Panc1 (cell line): ENCODE results near the gene SBK2. TPM values are rescaled to one million over a fixed set of nuclear protein-coding genes. Genes with fewer than 3 reads are reported as not detected.
A peak's percentile ranks its signal among the peaks of the same experiment; 100 is the strongest.

Experiments
- ATAC-seq: fragments of 200-7000 bp; cut with Tn5 transposase; 2 replicates; pipeline ENCODE4 v1.9.1; 2020; ENCODE audit warnings: mild to moderate bottlenecking, moderate library complexity
- BruUV-seq: library from RNA; stranded (reverse); fragments of 400-500 nt; replicated peaks from 2 replicates; lab custom pipeline; 2021; lab: Mats Ljungman, UMichigan
- CTCF ChIA-PET: fragments of 300-600 bp; sonication (Branson Sonifier 250); formaldehyde crosslinking; loops from one replicate; lab custom pipeline; 2022; ENCODE audit warnings: antibody characterized with exemption; lab: Charles Lee
- POLR2A ChIA-PET: fragments of 300-600 bp; sonication (Branson Sonifier 250); formaldehyde crosslinking; loops from one replicate; lab custom pipeline; 2022; ENCODE audit warnings: antibody characterized with exemption; lab: Charles Lee
- DNase-seq: peaks from one replicate; pipeline ENCODE4 v3.0.0-alpha.2; 2010; ENCODE audit warnings: low read depth, low spot score
- H3K27ac ChIP-seq: 2 replicates; pipeline ENCODE4 v1.5.1; 2011; ENCODE audit warnings: mild to moderate bottlenecking, low read length, inconsistent platforms
- H3K27me3 ChIP-seq: fragments of 200-500 bp; sonication (Bioruptor generic); 2 replicates; pipeline ENCODE4 v1.6.0; 2014; ENCODE audit warnings: low read length, inconsistent platforms; ENCODE audit not compliant: control insufficient read depth, insufficient read depth
- H3K36me3 ChIP-seq: fragments of 200-500 bp; sonication (Bioruptor generic); 2 replicates; pipeline ENCODE4 v1.5.1; 2014; ENCODE audit warnings: inconsistent platforms, mild to moderate bottlenecking, low read length, moderate library complexity; ENCODE audit not compliant: control insufficient read depth, insufficient read depth
- H3K4me1 ChIP-seq: 2 replicates; pipeline ENCODE4 v1.5.1; 2011; ENCODE audit warnings: inconsistent platforms, mild to moderate bottlenecking, low read length, moderate library complexity; ENCODE audit not compliant: control insufficient read depth, insufficient read depth
- H3K4me3 ChIP-seq, 2 experiments: 2 replicates each; pipeline ENCODE4 v1.5.1; 2011 to 2012; ENCODE audit warnings: low read depth in 2 of 2, low read length in 2 of 2, mild to moderate bottlenecking in 2 of 2, inconsistent platforms in 1 of 2, moderate library complexity in 1 of 2
- H3K9me3 ChIP-seq: fragments of 200-500 bp; sonication (Bioruptor generic); 2 replicates; pipeline ENCODE4 v1.5.1; 2014; ENCODE audit warnings: low read depth, mild to moderate bottlenecking, inconsistent platforms, low read length, moderate library complexity; ENCODE audit not compliant: control insufficient read depth, insufficient read depth
- POLR2AphosphoS5 ChIP-seq: IDR thresholded peaks from 2 replicates; pipeline ENCODE4 v1.6.1; 2012; ENCODE audit warnings: mild to moderate bottlenecking, low read depth, low read length, moderate library complexity
- SIN3A ChIP-seq: IDR thresholded peaks from 2 replicates; pipeline ENCODE4 v1.6.1; 2012; ENCODE audit warnings: low read depth, mild to moderate bottlenecking, low read length, moderate library complexity, borderline replicate concordance; ENCODE audit not compliant: insufficient read depth
- TCF7L2 ChIP-seq: IDR thresholded peaks from 2 replicates; pipeline ENCODE4 v1.6.1; 2011; ENCODE audit warnings: mild to moderate bottlenecking, low read depth, low read length, inconsistent platforms
- in situ Hi-C: cut with HindIII; loops from 2 replicates; pipeline ENCODE4 v1.10.0; 2016; ENCODE audit warnings: low sequenced_read_pairs, low pct_unique_long_range_greater_than_20kb
- intact Hi-C: fragments of 100-400 bp; cut with micrococcal nuclease; formaldehyde crosslinking; loops from one replicate; pipeline ENCODE4 v1.10.0; 2022; ENCODE audit not compliant: unreplicated experiment
- total RNA-seq: library from RNA; stranded (reverse); gene quantifications from one replicate; pipeline ENCODE4 v1.2.1, GENCODE V29; 2021; ENCODE audit not compliant: unreplicated experiment
- TF ChIP-seq, protein P1 (sequence below): fragments of 450-650 bp; IDR thresholded peaks from 2 replicates; pipeline ENCODE4 v1.5.1; 2017; ENCODE audit warnings: mild to moderate bottlenecking
- TF ChIP-seq, protein P2 (sequence below), 2 experiments: IDR thresholded peaks; 2 replicates each; pipeline ENCODE4 v1.6.1; 2011 to 2012; ENCODE audit warnings: low read depth in 2 of 2, control low read depth in 1 of 2, low read length in 1 of 2, mild to moderate bottlenecking in 1 of 2, moderate library complexity in 1 of 2; ENCODE audit not compliant: insufficient read depth in 1 of 2

Gene SBK2
- total RNA-seq, 1 experiment from 2014 or later, result 0.69 TPM

DNA sequence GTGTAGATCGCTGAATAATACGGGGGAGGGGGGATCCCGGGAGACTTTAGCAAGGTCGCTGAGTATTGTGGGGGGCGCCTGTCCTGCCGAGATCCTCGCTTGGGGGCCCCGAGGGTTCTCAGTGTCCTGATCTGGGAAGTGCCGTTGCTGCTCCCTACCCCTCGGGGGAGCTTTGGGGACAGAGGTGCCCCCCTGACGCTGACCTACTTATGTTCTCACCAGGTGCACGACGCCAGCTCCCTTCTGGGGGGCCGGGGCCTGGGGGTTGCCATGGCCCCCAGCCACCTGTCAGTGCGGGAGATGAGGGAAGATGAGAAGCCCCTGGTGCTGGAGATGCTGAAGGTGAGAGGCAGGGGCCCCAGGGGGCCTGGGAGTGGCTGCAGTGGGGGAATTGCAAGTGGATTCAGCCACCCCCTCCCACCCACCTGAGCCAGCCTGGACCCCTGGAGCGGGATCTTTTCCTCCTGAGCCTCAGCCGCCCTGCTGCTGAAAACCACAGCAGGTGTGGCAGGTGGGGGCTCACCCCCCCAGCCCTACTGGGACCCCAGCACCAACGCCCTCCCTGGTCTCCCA, 51.4 kb downstream of the SBK2 start:
- Histone ChIP-seq H3K36me3 (peaks cover 3% of the 10 kb centered on the region; the same call in 1 of the 2 replicates), H3K9me3 (no peaks in the 10 kb centered on the region), H3K27ac (peak overlapping the region; percentile 94), H3K27me3 (no peaks in the 10 kb centered on the region), H3K4me3 (peak overlapping the region; percentile 67 to 78), H3K4me1 (peaks cover 57% of the 10 kb centered on the region)
- DNase-seq (no peak), ATAC-seq (0 out of 2 replicates have a peak, but pooled peaks have one; percentile 0)
- intact Hi-C loops, result no loop called here
- in situ Hi-C loops, result no loop called here
- BruUV-seq, result TSS peak; percentile 78
- CTCF ChIA-PET, result interaction anchor here (0.6 to 1.1 kb wide), 3 partner anchors 12 to 233 kb away, joined by 3 to 6 read pairs (median 3); no protein-coding TSS in a partner anchor
- POLR2A ChIA-PET, result interaction anchor here (0.5 to 1.1 kb wide), 3 partner anchors 9 to 113 kb away, joined by 3 to 4 read pairs (median 4); partner anchors contain the start of genes FIZ1 and ZNF628
- TF ChIP-seq TCF7L2 (no peak), POLR2AphosphoS5 (no peak), SIN3A (no peak)
- TF ChIP-seq, protein P1, sequence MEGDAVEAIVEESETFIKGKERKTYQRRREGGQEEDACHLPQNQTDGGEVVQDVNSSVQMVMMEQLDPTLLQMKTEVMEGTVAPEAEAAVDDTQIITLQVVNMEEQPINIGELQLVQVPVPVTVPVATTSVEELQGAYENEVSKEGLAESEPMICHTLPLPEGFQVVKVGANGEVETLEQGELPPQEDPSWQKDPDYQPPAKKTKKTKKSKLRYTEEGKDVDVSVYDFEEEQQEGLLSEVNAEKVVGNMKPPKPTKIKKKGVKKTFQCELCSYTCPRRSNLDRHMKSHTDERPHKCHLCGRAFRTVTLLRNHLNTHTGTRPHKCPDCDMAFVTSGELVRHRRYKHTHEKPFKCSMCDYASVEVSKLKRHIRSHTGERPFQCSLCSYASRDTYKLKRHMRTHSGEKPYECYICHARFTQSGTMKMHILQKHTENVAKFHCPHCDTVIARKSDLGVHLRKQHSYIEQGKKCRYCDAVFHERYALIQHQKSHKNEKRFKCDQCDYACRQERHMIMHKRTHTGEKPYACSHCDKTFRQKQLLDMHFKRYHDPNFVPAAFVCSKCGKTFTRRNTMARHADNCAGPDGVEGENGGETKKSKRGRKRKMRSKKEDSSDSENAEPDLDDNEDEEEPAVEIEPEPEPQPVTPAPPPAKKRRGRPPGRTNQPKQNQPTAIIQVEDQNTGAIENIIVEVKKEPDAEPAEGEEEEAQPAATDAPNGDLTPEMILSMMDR, result no peak
- TF ChIP-seq, protein P2, sequence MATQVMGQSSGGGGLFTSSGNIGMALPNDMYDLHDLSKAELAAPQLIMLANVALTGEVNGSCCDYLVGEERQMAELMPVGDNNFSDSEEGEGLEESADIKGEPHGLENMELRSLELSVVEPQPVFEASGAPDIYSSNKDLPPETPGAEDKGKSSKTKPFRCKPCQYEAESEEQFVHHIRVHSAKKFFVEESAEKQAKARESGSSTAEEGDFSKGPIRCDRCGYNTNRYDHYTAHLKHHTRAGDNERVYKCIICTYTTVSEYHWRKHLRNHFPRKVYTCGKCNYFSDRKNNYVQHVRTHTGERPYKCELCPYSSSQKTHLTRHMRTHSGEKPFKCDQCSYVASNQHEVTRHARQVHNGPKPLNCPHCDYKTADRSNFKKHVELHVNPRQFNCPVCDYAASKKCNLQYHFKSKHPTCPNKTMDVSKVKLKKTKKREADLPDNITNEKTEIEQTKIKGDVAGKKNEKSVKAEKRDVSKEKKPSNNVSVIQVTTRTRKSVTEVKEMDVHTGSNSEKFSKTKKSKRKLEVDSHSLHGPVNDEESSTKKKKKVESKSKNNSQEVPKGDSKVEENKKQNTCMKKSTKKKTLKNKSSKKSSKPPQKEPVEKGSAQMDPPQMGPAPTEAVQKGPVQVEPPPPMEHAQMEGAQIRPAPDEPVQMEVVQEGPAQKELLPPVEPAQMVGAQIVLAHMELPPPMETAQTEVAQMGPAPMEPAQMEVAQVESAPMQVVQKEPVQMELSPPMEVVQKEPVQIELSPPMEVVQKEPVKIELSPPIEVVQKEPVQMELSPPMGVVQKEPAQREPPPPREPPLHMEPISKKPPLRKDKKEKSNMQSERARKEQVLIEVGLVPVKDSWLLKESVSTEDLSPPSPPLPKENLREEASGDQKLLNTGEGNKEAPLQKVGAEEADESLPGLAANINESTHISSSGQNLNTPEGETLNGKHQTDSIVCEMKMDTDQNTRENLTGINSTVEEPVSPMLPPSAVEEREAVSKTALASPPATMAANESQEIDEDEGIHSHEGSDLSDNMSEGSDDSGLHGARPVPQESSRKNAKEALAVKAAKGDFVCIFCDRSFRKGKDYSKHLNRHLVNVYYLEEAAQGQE (IDR thresholded peaks at IDR 0.05; ENCODE audit: insufficient read depth in 1 of 2, low read depth in 2 of 2, low read length in 1 of 2), result no peak

GRCh38 chr19:55484593-55485438, 52.1 kb downstream of the SBK2 start, which contains the start of gene NAT14:
Gene NAT14 (plus strand): TSS chr19:55485188. CDS start chr19:55485709, 521 bp downstream.
- BruUV-seq, result TSS peak; percentile 87
- ATAC-seq (peak; percentile 64), DNase-seq (no peak)
- H3K4me3 ChIP-seq, result peak within 1 kb of the TSS; percentile 67 to 78
- H3K36me3 ChIP-seq, result peaks cover 3% of the 10 kb centered on the region; the same call in 1 of the 2 replicates
- no peaks in the 10 kb centered on the region for H3K27me3 ChIP-seq
- no peaks in the 10 kb centered on the region for H3K9me3 ChIP-seq
- peaks cover 57% of the 10 kb centered on the region for H3K4me1 ChIP-seq
- intact Hi-C loops (no loop called here), in situ Hi-C loops (no loop called here)
- TF ChIP-seq, protein P1, result no peak
- no peak for TF ChIP-seq TCF7L2
- TF ChIP-seq SIN3A, result 0 out of 2 replicates have a peak, but pooled peaks have one; percentile 3
- TF ChIP-seq, protein P2 (IDR thresholded peaks at IDR 0.05; ENCODE audit: insufficient read depth in 1 of 2, low read depth in 2 of 2, low read length in 1 of 2), result no peak
- peak; percentile 62 for TF ChIP-seq POLR2AphosphoS5
- CTCF ChIA-PET, result interaction anchor here (0.6 to 1.1 kb wide), 3 partner anchors 11 to 867 kb away, joined by 3 read pairs; no protein-coding TSS in a partner anchor
- POLR2A ChIA-PET, result interaction anchor here (0.5 to 1.1 kb wide), 3 partner anchors 8 to 114 kb away, joined by 3 to 4 read pairs (median 4); partner anchors contain the start of genes FIZ1 and ZNF628
- H3K27ac ChIP-seq, result peak within 1 kb of the TSS; percentile 94
